Activated naive CD4-positive, alpha-beta T cell treated with anti-CD3 and anti-CD28 coated beads for 36 hours (primary cell): ENCODE results near the gene PIK3R1. TPM values are rescaled to one million over a fixed set of nuclear protein-coding genes. Genes with fewer than 3 reads are reported as not detected.

ENCODE experiments used
- CTCF ChIA-PET: fragments of 350-600 bp; sonication (Branson Sonifier 250); formaldehyde crosslinking; loops from one replicate; lab custom pipeline; 2021; ENCODE audit warnings: antibody characterized with exemption; lab: Charles Lee
- DNase-seq: peaks from one replicate; pipeline ENCODE4 v3.0.0-alpha.2; 2020
- H3K27ac Mint-ChIP-seq: one replicate; pipeline ENCODE4 v1.8.0; 2021; ENCODE audit warnings: mild to moderate bottlenecking, mixed read lengths
- H3K27me3 Mint-ChIP-seq: one replicate; pipeline ENCODE4 v1.8.0; 2021; ENCODE audit warnings: low read depth, mixed read lengths
- H3K36me3 Mint-ChIP-seq: one replicate; pipeline ENCODE4 v1.8.0; 2021; ENCODE audit warnings: low read depth, mixed read lengths
- H3K4me1 Mint-ChIP-seq: one replicate; pipeline ENCODE4 v1.8.0; 2021; ENCODE audit warnings: low read depth, mixed read lengths
- H3K4me3 Mint-ChIP-seq: one replicate; pipeline ENCODE4 v1.8.0; 2021; ENCODE audit warnings: mild to moderate bottlenecking, moderate library complexity, mixed read lengths
- H3K9me3 Mint-ChIP-seq: one replicate; pipeline ENCODE4 v1.8.0; 2021; ENCODE audit warnings: mixed read lengths
- intact Hi-C: fragments of 100-400 bp; cut with micrococcal nuclease; formaldehyde crosslinking; loops from one replicate; pipeline ENCODE4 v1.15.1; 2023
- total RNA-seq, 2 experiments: library from RNA; stranded (reverse); gene quantifications; one replicate each; pipeline ENCODE4 v1.2.3, GENCODE V29; 2021

Gene PIK3R1
- total RNA-seq, 2 experiments from 2014 or later: 28.5 to 31.4 TPM

- Mint-ChIP-seq H3K9me3 (peaks cover 4% of the 10 kb centered on the region), H3K27me3 (no peaks in the 10 kb centered on the region), H3K4me1 (peaks cover 83% of the 10 kb centered on the region), H3K4me3 (no peak overlapping the region), H3K27ac (no peak overlapping the region), H3K36me3 (peaks cover 17% of the 10 kb centered on the region)
- intact Hi-C loops: no loop called here
- DNase-seq: no peak
- CTCF ChIA-PET: interaction anchor here (0.6 to 1.2 kb wide), 2 partner anchors 17 to 98 kb away, joined by 3 read pairs; no protein-coding TSS in a partner anchor
These were observed 6.8 kb downstream of the PIK3R1 start for GRCh38 chr5:68222310-68222709.

- Mint-ChIP-seq H3K27me3 (no peaks in the 10 kb centered on the region), H3K36me3 (peaks cover 21% of the 10 kb centered on the region), H3K9me3 (peaks cover 4% of the 10 kb centered on the region), H3K4me3 (no peak overlapping the region), H3K4me1 (peaks cover 82% of the 10 kb centered on the region), H3K27ac (no peak overlapping the region)
- no peak for DNase-seq
- CTCF ChIA-PET: interaction anchor here (0.6 to 1.2 kb wide), 2 partner anchors 16 to 99 kb away, joined by 3 read pairs; no protein-coding TSS in a partner anchor
- intact Hi-C loops: no loop called here
These were observed 7.3 kb downstream of the PIK3R1 start for GRCh38 chr5:68222824-68223354.

- intact Hi-C loops: no loop called here
- peaks cover 20% of the 10 kb centered on the region for H3K36me3 Mint-ChIP-seq
These were observed 8.3 kb downstream of the PIK3R1 start for GRCh38 chr5:68223904-68224303.

GRCh38 chr5:68224509-68225187 lies 9.1 kb downstream of the PIK3R1 start:
- H3K27ac Mint-ChIP-seq: peak overlapping the region; percentile 11
- CTCF ChIA-PET: interaction anchor here (0.7 to 2.0 kb wide), 7 partner anchors 9 to 62 kb away, joined by 3 to 4 read pairs (median 3); partner anchors contain the start of gene PIK3R1
- H3K36me3 Mint-ChIP-seq: peaks cover 22% of the 10 kb centered on the region
- DNase-seq: no peak
- H3K27me3 Mint-ChIP-seq: no peaks in the 10 kb centered on the region
- H3K4me1 Mint-ChIP-seq: peaks cover 78% of the 10 kb centered on the region
- no peak overlapping the region for H3K4me3 Mint-ChIP-seq
- intact Hi-C loops: no loop called here
- H3K9me3 Mint-ChIP-seq: peaks cover 4% of the 10 kb centered on the region

More at GRCh38 chr5:68223904-68224303, 8.3 kb downstream of the PIK3R1 start:
- Mint-ChIP-seq H3K27me3 (no peaks in the 10 kb centered on the region), H3K9me3 (peaks cover 4% of the 10 kb centered on the region), H3K4me1 (peaks cover 77% of the 10 kb centered on the region), H3K4me3 (no peak overlapping the region), H3K27ac (no peak overlapping the region)
- CTCF ChIA-PET: interaction anchor here (0.7 to 2.0 kb wide), 7 partner anchors 9 to 62 kb away, joined by 3 to 4 read pairs (median 3); partner anchors contain the start of gene PIK3R1
- DNase-seq: no peak

GRCh38 chr5:68225188-68225910 lies 9.8 kb downstream of the PIK3R1 start:
- peaks cover 2% of the 10 kb centered on the region for H3K9me3 Mint-ChIP-seq
- no peak overlapping the region for H3K4me3 Mint-ChIP-seq
- no peaks in the 10 kb centered on the region for H3K27me3 Mint-ChIP-seq
- H3K36me3 Mint-ChIP-seq: peaks cover 18% of the 10 kb centered on the region
- intact Hi-C loops: no loop called here
- H3K27ac Mint-ChIP-seq: peak overlapping the region; percentile 11
- H3K4me1 Mint-ChIP-seq: peaks cover 80% of the 10 kb centered on the region
- DNase-seq: no peak
- CTCF ChIA-PET: interaction anchor here (1.7 to 2.0 kb wide), 2 partner anchors 33 to 61 kb away, joined by 4 read pairs; no protein-coding TSS in a partner anchor

GRCh38 chr5:68225911-68226545 lies 10.5 kb downstream of the PIK3R1 start:
- Mint-ChIP-seq H3K9me3 (no peaks in the 10 kb centered on the region), H3K36me3 (peaks cover 19% of the 10 kb centered on the region), H3K4me1 (peaks cover 85% of the 10 kb centered on the region), H3K27ac (no peak overlapping the region), H3K4me3 (no peak overlapping the region), H3K27me3 (no peaks in the 10 kb centered on the region)
- intact Hi-C loops: no loop called here
- DNase-seq: no peak
- CTCF ChIA-PET: no interaction called here

GRCh38 chr5:68226546-68227073 lies 11.1 kb downstream of the PIK3R1 start:
- no peaks in the 10 kb centered on the region for H3K9me3 Mint-ChIP-seq
- DNase-seq: no peak
- CTCF ChIA-PET: no interaction called here
- H3K4me3 Mint-ChIP-seq: no peak overlapping the region
- H3K27ac Mint-ChIP-seq: no peak overlapping the region
- intact Hi-C loops: no loop called here
- peaks cover 86% of the 10 kb centered on the region for H3K4me1 Mint-ChIP-seq
- H3K27me3 Mint-ChIP-seq: no peaks in the 10 kb centered on the region
- peaks cover 19% of the 10 kb centered on the region for H3K36me3 Mint-ChIP-seq

GRCh38 chr5:68227532-68228160 lies 12.1 kb downstream of the PIK3R1 start:
- intact Hi-C loops: no loop called here
- Mint-ChIP-seq H3K27ac (no peak overlapping the region), H3K4me1 (peaks cover 87% of the 10 kb centered on the region), H3K36me3 (peaks cover 19% of the 10 kb centered on the region), H3K27me3 (no peaks in the 10 kb centered on the region), H3K4me3 (no peak overlapping the region), H3K9me3 (no peaks in the 10 kb centered on the region)
- CTCF ChIA-PET: interaction anchor here (0.9 kb wide), 1 partner anchor 19 kb away, joined by 3 read pairs; no protein-coding TSS in a partner anchor
- no peak for DNase-seq

GRCh38 chr5:68229416-68229815 lies 13.9 kb downstream of the PIK3R1 start:
- DNase-seq: no peak
- Mint-ChIP-seq H3K9me3 (no peaks in the 10 kb centered on the region), H3K4me3 (no peak overlapping the region), H3K27me3 (no peaks in the 10 kb centered on the region), H3K27ac (peak overlapping the region; percentile 8), H3K4me1 (peaks cover 86% of the 10 kb centered on the region), H3K36me3 (peaks cover 19% of the 10 kb centered on the region)
- CTCF ChIA-PET: interaction anchor here (1.7 kb wide), 1 partner anchor 9 kb away, joined by 5 read pairs; no protein-coding TSS in a partner anchor
- intact Hi-C loops: no loop called here

- Mint-ChIP-seq H3K27ac (no peak overlapping the region), H3K4me3 (no peak overlapping the region), H3K27me3 (no peaks in the 10 kb centered on the region), H3K9me3 (no peaks in the 10 kb centered on the region), H3K36me3 (peaks cover 17% of the 10 kb centered on the region), H3K4me1 (peaks cover 79% of the 10 kb centered on the region)
- intact Hi-C loops: loop anchor here (1.0 kb wide), 1 partner anchor 12 kb away; no protein-coding TSS in a partner anchor
- DNase-seq: no peak
- CTCF ChIA-PET: interaction anchor here (1.1 to 1.7 kb wide), 2 partner anchors 9 to 11 kb away, joined by 3 to 5 read pairs; no protein-coding TSS in a partner anchor
These were observed 14.7 kb downstream of the PIK3R1 start for GRCh38 chr5:68230285-68230684.

GRCh38 chr5:68231414-68232076 lies 16.0 kb downstream of the PIK3R1 start:
- Mint-ChIP-seq H3K36me3 (peaks cover 15% of the 10 kb centered on the region), H3K27ac (no peak overlapping the region), H3K9me3 (no peaks in the 10 kb centered on the region), H3K4me3 (no peak overlapping the region), H3K4me1 (peaks cover 76% of the 10 kb centered on the region), H3K27me3 (no peaks in the 10 kb centered on the region)
- CTCF ChIA-PET: interaction anchor here (0.5 to 1.7 kb wide), 2 partner anchors 7 to 22 kb away, joined by 3 to 5 read pairs; no protein-coding TSS in a partner anchor
- no peak for DNase-seq
- intact Hi-C loops: no loop called here
